HCT116 (cell line): ENCODE data around the gene SSR2. TPM values are rescaled to one million over a fixed set of nuclear protein-coding genes. Genes with fewer than 3 reads are reported as not detected.
A peak's percentile ranks its signal among the peaks of the same experiment; 100 is the strongest.

ENCODE experiments used
- ATAC-seq: fragments of 200-7000 bp; cut with Tn5 transposase; 2 replicates; pipeline ENCODE4 v1.9.1; 2020; ENCODE audit warnings: mild to moderate bottlenecking, moderate library complexity
- BruUV-seq: library from RNA; stranded (reverse); fragments of 400-500 nt; replicated peaks from 2 replicates; lab custom pipeline; 2021; lab: Mats Ljungman, UMichigan
- CTCF ChIA-PET: fragments of 300-600 bp; sonication (Branson Sonifier 250); formaldehyde crosslinking; loops from one replicate; lab custom pipeline; 2021; ENCODE audit warnings: antibody characterized with exemption; lab: Charles Lee
- POLR2A ChIA-PET: fragments of 300-600, 350-600 bp; sonication (Branson Sonifier 250); formaldehyde crosslinking; loops from one replicate; lab custom pipeline; 2021; ENCODE audit warnings: antibody characterized with exemption; lab: Charles Lee
- RAD21 ChIA-PET, 2 experiments: fragments of 300-600 bp; sonication (Branson Sonifier 250); formaldehyde crosslinking; loops; one replicate each; lab custom pipeline; 2023; ENCODE audit warnings: low total read pairs in 2 of 2; ENCODE audit not compliant: uncharacterized antibody in 2 of 2, unreplicated experiment in 2 of 2, low non-redundant PET in 1 of 2; lab: Charles Lee
- DNase-seq: peaks from one replicate; pipeline ENCODE4 v3.0.0-alpha.2; 2010; ENCODE audit warnings: low read depth, low spot score
- H2AFZ ChIP-seq: fragments of 200-600 bp; shearing (Covaris generic), sonication (generic); 2 replicates; pipeline ENCODE4 v1.6.1; 2017; ENCODE audit warnings: low read depth, mixed run types, mixed read lengths, antibody characterized with exemption, low read length; ENCODE audit not compliant: poor library complexity, severe bottlenecking
- H3K27ac ChIP-seq: 2 replicates; pipeline ENCODE4 v1.5.1; 2012; ENCODE audit warnings: low read depth, low read length
- H3K27me3 ChIP-seq: fragments of 200-600 bp; sonication (generic); 2 replicates; pipeline ENCODE4 v1.6.1; 2016; ENCODE audit warnings: mixed run types, low read length, mixed read lengths; ENCODE audit not compliant: insufficient read depth
- H3K36me3 ChIP-seq, 2 experiments: fragments of 200-500 bp in 1 of 2; fragments of 200-600 bp in 1 of 2; sonication (Bioruptor generic) in 1 of 2; sonication (generic) in 1 of 2; 2 replicates each; pipeline versions ENCODE4 v1.5.1 to v1.6.1; 2014 to 2016; ENCODE audit warnings: low read length in 2 of 2, inconsistent platforms in 1 of 2, mixed read lengths in 1 of 2, mixed run types in 1 of 2; ENCODE audit not compliant: insufficient read depth in 2 of 2, control insufficient read depth in 1 of 2
- H3K4me1 ChIP-seq, 2 experiments: fragments of 200-600 bp in 1 of 2; sonication (generic) in 1 of 2; 2 replicates each; pipeline versions ENCODE4 v1.5.1 to v1.6.1; 2012 to 2017; ENCODE audit warnings: low read length in 2 of 2, inconsistent platforms in 1 of 2, mild to moderate bottlenecking in 1 of 2, mixed read lengths in 1 of 2, mixed run types in 1 of 2, moderate library complexity in 1 of 2; ENCODE audit not compliant: insufficient read depth in 2 of 2, control insufficient read depth in 1 of 2
- H3K4me2 ChIP-seq: fragments of 200-600 bp; sonication (generic); 2 replicates; pipeline ENCODE4 v1.6.1; 2017; ENCODE audit warnings: mixed run types, low read length, mixed read lengths
- H3K4me3 ChIP-seq, 2 experiments: fragments of 200-600 bp in 1 of 2; sonication (generic) in 1 of 2; replicated peaks in 1 of 2; 2 replicates each; pipeline ENCODE4 v1.5.1; 2011 to 2016; ENCODE audit warnings: low read length in 2 of 2, control low read depth in 1 of 2, low read depth in 1 of 2, mild to moderate bottlenecking in 1 of 2, mixed read lengths in 1 of 2, mixed run types in 1 of 2
- H3K79me2 ChIP-seq: fragments of 200-600 bp; sonication (generic); 2 replicates; pipeline ENCODE4 v1.6.1; 2017; ENCODE audit warnings: mild to moderate bottlenecking, mixed run types, low read length, moderate library complexity, mixed read lengths; ENCODE audit not compliant: insufficient read depth
- H3K9ac ChIP-seq: fragments of 200-600 bp; sonication (generic); 2 replicates; pipeline ENCODE4 v1.6.1; 2016; ENCODE audit warnings: low read length, mixed read lengths
- H3K9me2 ChIP-seq: fragments of 200-600 bp; sonication (generic), shearing (Covaris generic); 2 replicates; pipeline ENCODE4 v1.6.1; 2017; ENCODE audit warnings: mixed run types, mild to moderate bottlenecking, moderate library complexity; ENCODE audit not compliant: insufficient read depth
- H3K9me3 ChIP-seq, 2 experiments: fragments of 200-500 bp in 1 of 2; fragments of 200-600 bp in 1 of 2; sonication (Bioruptor generic) in 1 of 2; sonication (generic) in 1 of 2; 2 replicates each; pipeline ENCODE4 v1.6.1; 2014 to 2017; ENCODE audit warnings: low read length in 2 of 2, mixed read lengths in 2 of 2, inconsistent platforms in 1 of 2, low read depth in 1 of 2, mild to moderate bottlenecking in 1 of 2, mixed run types in 1 of 2, moderate library complexity in 1 of 2; ENCODE audit not compliant: control insufficient read depth in 1 of 2, insufficient read depth in 1 of 2
- H4K20me1 ChIP-seq: fragments of 200-600 bp; sonication (generic), shearing (Covaris generic); 2 replicates; pipeline ENCODE4 v1.6.1; 2017; ENCODE audit warnings: mixed run types, mild to moderate bottlenecking, moderate library complexity; ENCODE audit not compliant: insufficient read depth
- CEBPB ChIP-seq: IDR thresholded peaks from 2 replicates; pipeline ENCODE4 v1.6.1; 2012; ENCODE audit warnings: low read depth
- FOSL1 ChIP-seq: IDR thresholded peaks from 2 replicates; pipeline ENCODE4 v1.6.1; 2012; ENCODE audit warnings: low read depth
- JUND ChIP-seq: IDR thresholded peaks from 2 replicates; pipeline ENCODE4 v1.6.1; 2012
- POLR2AphosphoS5 ChIP-seq: IDR thresholded peaks from 2 replicates; pipeline ENCODE4 v1.6.1; 2011; ENCODE audit warnings: mild to moderate bottlenecking, low read depth, low read length, moderate library complexity
- SP1 ChIP-seq: IDR thresholded peaks from 2 replicates; pipeline ENCODE4 v1.6.1; 2012; ENCODE audit warnings: low read depth
- TCF7L2 ChIP-seq: IDR thresholded peaks from 2 replicates; pipeline ENCODE4 v1.7.0; 2011; ENCODE audit warnings: borderline replicate concordance, inconsistent platforms; ENCODE audit not compliant: insufficient read depth, insufficient read length; ENCODE audit errors: extremely low read depth
- YY1 ChIP-seq: IDR thresholded peaks from 2 replicates; pipeline ENCODE4 v1.6.1; 2011; ENCODE audit warnings: low read length, low read depth, moderate library complexity, mild to moderate bottlenecking; ENCODE audit not compliant: insufficient replicate concordance; ENCODE audit errors: extremely low read depth
- ZFX ChIP-seq: fragments of 450-650 bp; IDR thresholded peaks from 2 replicates; pipeline ENCODE4 v1.6.1; 2017
- intact Hi-C: fragments of 100-400 bp; cut with micrococcal nuclease; formaldehyde crosslinking; loops from 2 replicates; pipeline ENCODE4 v1.10.0; 2022
- total RNA-seq: library from RNA; stranded (reverse); gene quantifications from one replicate; pipeline ENCODE4 v1.2.1, GENCODE V29; 2021; ENCODE audit not compliant: unreplicated experiment

Gene SSR2
- total RNA-seq, 1 experiment from 2014 or later: 153 TPM

DNA sequence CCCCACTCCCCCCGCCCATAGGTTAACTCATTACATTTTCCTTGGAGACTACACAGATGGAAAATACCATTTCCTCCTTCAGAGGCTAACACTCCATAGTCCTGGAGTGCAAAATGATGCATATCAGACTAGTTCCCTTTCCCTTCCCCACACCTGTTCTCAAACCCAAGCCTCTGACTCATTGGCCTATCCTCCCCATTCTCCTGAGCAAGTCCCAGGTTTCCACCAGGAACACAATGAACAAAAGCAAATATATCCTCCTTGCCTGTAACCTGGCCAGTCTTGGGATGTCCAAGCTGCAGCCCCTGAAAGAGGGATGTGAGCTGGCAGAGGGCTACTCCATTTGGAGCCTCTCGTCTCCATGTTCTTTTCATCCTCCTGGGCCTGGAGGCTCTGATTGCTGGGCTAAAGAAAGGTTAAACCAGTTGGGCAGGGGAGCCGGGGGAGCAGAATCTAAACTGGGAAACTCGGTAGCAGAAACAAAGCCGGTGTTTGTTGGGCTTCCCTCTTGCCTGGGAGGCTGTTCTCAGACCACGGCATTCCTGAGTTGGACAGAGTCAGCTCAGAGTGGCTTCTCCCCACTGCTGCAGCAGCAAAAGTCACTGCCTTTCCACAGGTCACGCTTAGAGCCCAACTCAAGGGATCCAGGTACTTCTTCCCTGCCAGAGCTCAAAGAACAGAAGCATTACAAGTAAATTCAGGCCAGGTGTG, 13.9 kb downstream of the SSR2 start:
- H3K27me3 ChIP-seq: no peaks in the 10 kb centered on the region
- H4K20me1 ChIP-seq: no peaks in the 10 kb centered on the region
- ChIA-PET CTCF (interaction anchor here (0.5 kb wide), 1 partner anchor 14 kb away, joined by 5 read pairs; no protein-coding TSS in a partner anchor), POLR2A (no interaction called here)
- H2AFZ ChIP-seq: no peak overlapping the region
- no peaks in the 10 kb centered on the region for H3K9me2 ChIP-seq
- H3K4me1 ChIP-seq: peaks cover 7 to 43% of the 10 kb centered on the region in 2 experiments
- no peak for DNase-seq
- H3K27ac ChIP-seq: peak overlapping the region; percentile 14; the same call in 1 of the 2 replicates
- BruUV-seq: no TSS peak
- TF ChIP-seq POLR2AphosphoS5 (no peak), SP1 (no peak), CEBPB (no peak)
- TF ChIP-seq, all 23 proteins: peak for 0
- Histone ChIP-seq H3K79me2 (no peaks in the 10 kb centered on the region), H3K36me3 (peaks cover 17 to 23% of the 10 kb centered on the region in 2 experiments; a peak in 3 of 4 replicates), H3K9ac (no peak overlapping the region), H3K4me3 (no peak overlapping the region), H3K9me3 (no peaks in the 10 kb centered on the region), H3K4me2 (peak overlapping the region; percentile 27; the same call in 1 of the 2 replicates)
- RAD21 ChIA-PET: no interaction called here
- no peak for ATAC-seq
- intact Hi-C loops: loop anchor here (10.0 kb wide), 1 partner anchor 58 kb away; the partner anchor contains the start of gene RAB25

DNA sequence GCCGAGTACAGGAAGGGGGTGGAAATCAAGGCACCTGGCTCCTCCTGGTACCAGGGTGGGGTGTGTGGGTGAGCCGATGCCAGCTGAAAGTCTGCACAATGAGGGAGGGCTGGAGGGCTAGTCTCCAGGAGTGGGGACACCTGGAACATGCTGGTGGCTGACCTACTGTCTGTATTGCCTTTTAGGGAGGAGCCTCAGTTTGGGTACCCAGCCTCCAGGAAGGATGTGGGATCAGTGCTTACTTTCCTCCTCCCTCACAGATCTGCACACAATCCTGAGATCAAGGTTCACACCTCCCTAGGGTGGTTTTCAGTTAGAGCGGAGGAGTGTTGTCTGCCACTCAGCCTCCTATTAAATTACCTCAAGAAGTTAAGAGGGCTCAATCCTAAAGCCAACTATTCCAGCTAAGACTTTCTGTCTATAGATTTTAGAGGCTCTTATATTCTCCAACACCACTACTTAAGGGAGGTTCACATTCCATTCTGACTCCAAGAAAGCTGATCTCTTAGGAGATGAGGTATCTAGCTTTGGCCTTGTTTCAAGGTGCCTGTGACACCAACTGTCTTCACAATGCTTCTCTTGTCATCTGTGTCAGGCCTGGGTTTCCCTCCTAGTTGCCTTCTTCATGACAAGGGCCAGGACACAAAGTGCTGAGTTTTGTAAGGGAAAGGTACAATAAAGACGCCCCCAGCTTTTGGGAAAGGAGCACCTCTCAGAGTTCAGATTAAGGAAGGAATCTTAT, 15.7 kb downstream of the SSR2 start:
- Histone ChIP-seq H4K20me1 (no peaks in the 10 kb centered on the region), H3K9me2 (no peaks in the 10 kb centered on the region), H2AFZ (no peak overlapping the region), H3K9ac (no peak overlapping the region), H3K4me2 (no peak overlapping the region), H3K79me2 (no peaks in the 10 kb centered on the region), H3K27ac (no peak overlapping the region), H3K27me3 (no peaks in the 10 kb centered on the region), H3K9me3 (no peaks in the 10 kb centered on the region), H3K4me3 (no peak overlapping the region), H3K4me1 (peaks cover 7 to 53% of the 10 kb centered on the region in 2 experiments), H3K36me3 (peaks cover 3 to 7% of the 10 kb centered on the region in 2 experiments; a peak in 3 of 4 replicates)
- ChIA-PET RAD21 (no interaction called here), CTCF (interaction anchor here (1.2 to 1.7 kb wide), 2 partner anchors 15 to 61 kb away, joined by 4 to 6 read pairs; no protein-coding TSS in a partner anchor), POLR2A (interaction anchor here (0.5 kb wide), 1 partner anchor 681 kb away, joined by 6 read pairs; no protein-coding TSS in a partner anchor)
- DNase-seq: no peak
- no peak for ATAC-seq
- TF ChIP-seq JUND: no peak
- TF ChIP-seq YY1: no peak
- TF ChIP-seq POLR2AphosphoS5: no peak
- no peak for TF ChIP-seq FOSL1
- no peak for TF ChIP-seq ZFX
- no peak for TF ChIP-seq TCF7L2
- no peak for TF ChIP-seq SP1
- intact Hi-C loops: loop anchor here (10.0 kb wide), 1 partner anchor 60 kb away; the partner anchor contains the start of gene RAB25
- no TSS peak for BruUV-seq
